ENCODE data around the gene WDR54. TPM values are rescaled to one million over a fixed set of nuclear protein-coding genes. Genes with fewer than 3 reads are reported as not detected.

WDR54 gene
- total RNA-seq, 1 experiment from 2014 or later, result 59.7 TPM

Other genes starting within 250 kb of the WDR54 start
- gene MOB1A, start 242.9 kb upstream of the WDR54 start, total RNA-seq (2014; rRNA removed; shearing (Covaris generic)), result 77.6 and 83.8 TPM in 2 replicates
- 201 and 225 TPM in 2 replicates for gene MTHFD2, start 223.1 kb upstream of the WDR54 start, total RNA-seq (2014; rRNA removed; shearing (Covaris generic))
- gene SLC4A5, start 78.3 kb upstream of the WDR54 start, total RNA-seq (2014; rRNA removed; shearing (Covaris generic)), result not detected in 2 replicates
- gene DCTN1, start 41.4 kb upstream of the WDR54 start, total RNA-seq (2014; rRNA removed; shearing (Covaris generic)), result 73.0 and 84.6 TPM in 2 replicates
- 0.37 and 2.2 TPM in 2 replicates for gene C2orf81, start 111 bp upstream of the WDR54 start, total RNA-seq (2014; rRNA removed; shearing (Covaris generic))
- 15.8 and 21.1 TPM in 2 replicates for gene RTKN, start 20.2 kb downstream of the WDR54 start, total RNA-seq (2014; rRNA removed; shearing (Covaris generic))
- gene INO80B, start 33.4 kb downstream of the WDR54 start, total RNA-seq (2014; rRNA removed; shearing (Covaris generic)), result 19.0 and 19.6 TPM in 2 replicates
- 31.0 and 47.8 TPM in 2 replicates for gene WBP1, start 36.7 kb downstream of the WDR54 start, total RNA-seq (2014; rRNA removed; shearing (Covaris generic))
- gene MOGS, start 43.7 kb downstream of the WDR54 start, total RNA-seq (2014; rRNA removed; shearing (Covaris generic)), result 66.5 and 68.5 TPM in 2 replicates
- 79.3 and 113 TPM in 2 replicates for gene MRPL53, start 51.0 kb downstream of the WDR54 start, total RNA-seq (2014; rRNA removed; shearing (Covaris generic))
- gene CCDC142, start 61.3 kb downstream of the WDR54 start, total RNA-seq (2014; rRNA removed; shearing (Covaris generic)), result 12.7 and 13.2 TPM in 2 replicates
- gene TTC31, start 61.4 kb downstream of the WDR54 start, total RNA-seq (2014; rRNA removed; shearing (Covaris generic)), result 18.7 and 26.0 TPM in 2 replicates
- 0.84 and 4.0 TPM in 2 replicates for gene LBX2, start 77.9 kb downstream of the WDR54 start, total RNA-seq (2014; rRNA removed; shearing (Covaris generic))
- 27.2 and 29.8 TPM in 2 replicates for gene PCGF1, start 86.0 kb downstream of the WDR54 start, total RNA-seq (2014; rRNA removed; shearing (Covaris generic))
- not detected in 2 replicates for gene TLX2, start 92.7 kb downstream of the WDR54 start, total RNA-seq (2014; rRNA removed; shearing (Covaris generic))
- gene DQX1, start 104.5 kb downstream of the WDR54 start, total RNA-seq (2014; rRNA removed; shearing (Covaris generic)), result 0.13 and 0.18 TPM in 2 replicates
- 169 and 184 TPM in 2 replicates for gene AUP1, start 108.0 kb downstream of the WDR54 start, total RNA-seq (2014; rRNA removed; shearing (Covaris generic))
- 84.5 and 94.6 TPM in 2 replicates for gene HTRA2, start 108.2 kb downstream of the WDR54 start, total RNA-seq (2014; rRNA removed; shearing (Covaris generic))
- 48.5 and 49.8 TPM in 2 replicates for gene LOXL3, start 132.2 kb downstream of the WDR54 start, total RNA-seq (2014; rRNA removed; shearing (Covaris generic))
- 62.1 and 66.8 TPM in 2 replicates for gene DOK1, start 133.0 kb downstream of the WDR54 start, total RNA-seq (2014; rRNA removed; shearing (Covaris generic))
- gene M1AP, start 226.6 kb downstream of the WDR54 start, total RNA-seq (2014; rRNA removed; shearing (Covaris generic)), result 0.03 and 0.13 TPM in 2 replicates
- gene SEMA4F, start 232.5 kb downstream of the WDR54 start, total RNA-seq (2014; rRNA removed; shearing (Covaris generic)), result 11.6 and 12.7 TPM in 2 replicates

All from HT1080 (cell line).